ENCODE results near the gene PBXIP1. TPM values are rescaled to one million over a fixed set of nuclear protein-coding genes. Genes with fewer than 3 reads are reported as not detected.

PBXIP1 gene
- total RNA-seq, 2 experiments from 2014 or later = 23.8 to 37.7 TPM

DNA sequence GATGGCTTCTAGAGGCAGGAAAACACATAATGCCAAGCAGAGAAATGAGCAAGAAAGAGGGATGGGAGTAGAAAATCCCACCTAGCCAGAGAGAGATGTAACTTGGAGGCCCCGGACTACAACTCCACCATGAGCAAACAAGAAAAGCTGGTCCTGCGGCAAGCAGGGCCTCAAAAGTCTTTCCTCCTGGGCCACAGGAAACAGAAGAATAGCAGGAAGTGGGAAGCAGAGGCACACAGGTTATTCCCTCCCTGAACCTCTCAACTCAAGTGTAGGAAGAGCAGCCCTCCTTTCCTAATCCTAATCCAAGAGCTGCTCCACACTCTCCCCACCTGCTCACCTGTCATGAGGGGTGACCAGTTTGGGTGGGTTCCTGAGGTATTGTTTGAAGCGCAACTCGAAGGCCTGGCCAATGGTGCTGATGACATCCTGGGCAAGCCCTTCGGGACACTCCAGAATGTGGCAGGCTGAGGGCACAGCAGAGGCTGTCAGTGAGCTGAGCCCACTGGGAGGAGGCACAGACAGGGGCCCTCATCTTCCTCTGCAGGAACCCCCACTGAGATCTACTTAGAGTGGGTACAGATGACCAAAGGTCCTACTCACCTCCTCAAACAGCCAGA, 11.5 kb upstream of the PBXIP1 start:
- Histone ChIP-seq H3K27ac (ENCODE audit: low read depth, low read length, poor library complexity, severe bottlenecking) (no peak overlapping the region), H3K4me2 (ENCODE audit: low read length) (no peak overlapping the region), H3K9me2 (ENCODE audit: insufficient read depth, low read length) (no peaks in the 10 kb centered on the region), H3K36me3 (ENCODE audit: insufficient read depth, low read length) (peaks cover 80% of the 10 kb centered on the region), H3K4me3 (ENCODE audit: low read depth, low read length, poor library complexity, severe bottlenecking) (no peak overlapping the region), H3K9me3 (ENCODE audit: low read length) (no peaks in the 10 kb centered on the region), H3K79me2 (ENCODE audit: insufficient read depth, low read depth, low read length) (peaks cover 19% of the 10 kb centered on the region), H2AFZ (ENCODE audit: low read length) (no peak overlapping the region), H4K20me1 (ENCODE audit: insufficient read depth, low read length) (no peaks in the 10 kb centered on the region), H3K4me1 (ENCODE audit: insufficient read depth, low read length, poor library complexity, severe bottlenecking) (peaks cover 31% of the 10 kb centered on the region)
- ChIA-PET POLR2A (interaction anchor here (2.1 kb wide), 1 partner anchor 16 kb away, joined by 5 read pairs; the partner anchor contains the start of gene FLAD1), CTCF (ENCODE audit: unreplicated experiment) (no interaction called here)
- DNase-seq (ENCODE audit: low spot score) = no peak
- BruUV-seq (replicated peaks) = no TSS peak
- no peak for TF ChIP-seq EZH2phosphoT487 (IDR thresholded peaks at IDR 0.05; ENCODE audit: borderline replicate concordance, low read depth, low read length)
- TF ChIP-seq, protein P1, sequence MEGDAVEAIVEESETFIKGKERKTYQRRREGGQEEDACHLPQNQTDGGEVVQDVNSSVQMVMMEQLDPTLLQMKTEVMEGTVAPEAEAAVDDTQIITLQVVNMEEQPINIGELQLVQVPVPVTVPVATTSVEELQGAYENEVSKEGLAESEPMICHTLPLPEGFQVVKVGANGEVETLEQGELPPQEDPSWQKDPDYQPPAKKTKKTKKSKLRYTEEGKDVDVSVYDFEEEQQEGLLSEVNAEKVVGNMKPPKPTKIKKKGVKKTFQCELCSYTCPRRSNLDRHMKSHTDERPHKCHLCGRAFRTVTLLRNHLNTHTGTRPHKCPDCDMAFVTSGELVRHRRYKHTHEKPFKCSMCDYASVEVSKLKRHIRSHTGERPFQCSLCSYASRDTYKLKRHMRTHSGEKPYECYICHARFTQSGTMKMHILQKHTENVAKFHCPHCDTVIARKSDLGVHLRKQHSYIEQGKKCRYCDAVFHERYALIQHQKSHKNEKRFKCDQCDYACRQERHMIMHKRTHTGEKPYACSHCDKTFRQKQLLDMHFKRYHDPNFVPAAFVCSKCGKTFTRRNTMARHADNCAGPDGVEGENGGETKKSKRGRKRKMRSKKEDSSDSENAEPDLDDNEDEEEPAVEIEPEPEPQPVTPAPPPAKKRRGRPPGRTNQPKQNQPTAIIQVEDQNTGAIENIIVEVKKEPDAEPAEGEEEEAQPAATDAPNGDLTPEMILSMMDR (conservative IDR thresholded peaks at IDR 0.05; ENCODE audit: low read length) = no peak
- intact Hi-C loops (cut with micrococcal nuclease; ENCODE audit: unreplicated experiment) = no loop called here

DNA sequence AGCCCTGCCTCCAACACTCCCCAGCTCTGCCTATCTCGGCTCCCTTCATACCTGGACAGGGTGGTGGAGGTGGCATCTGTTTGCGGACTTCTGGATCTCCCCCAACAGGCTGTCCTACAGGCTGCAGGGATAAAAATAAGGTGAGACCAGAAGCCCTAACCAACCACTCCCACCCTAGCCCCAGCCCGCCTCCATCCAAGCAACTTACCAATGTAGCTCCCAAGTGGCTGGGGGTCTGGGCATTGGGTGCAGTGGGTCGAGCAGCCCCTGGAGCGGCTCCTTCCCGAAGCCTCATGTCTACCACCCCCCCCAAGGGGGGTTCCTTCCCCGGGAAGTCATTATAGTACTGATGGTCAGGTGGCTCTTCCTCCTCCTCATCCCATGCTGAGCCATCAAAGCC, 10.2 kb upstream of the PBXIP1 start:
- ChIA-PET CTCF (ENCODE audit: unreplicated experiment) (interaction anchor here (0.6 kb wide), 1 partner anchor 45 kb away, joined by 4 read pairs; no protein-coding TSS in a partner anchor), POLR2A (interaction anchor here (2.1 kb wide), 1 partner anchor 18 kb away, joined by 5 read pairs; the partner anchor contains the start of gene FLAD1)
- peaks cover 24% of the 10 kb centered on the region for H3K4me1 ChIP-seq (ENCODE audit: insufficient read depth, low read length, poor library complexity, severe bottlenecking)
- no peak for DNase-seq (ENCODE audit: low spot score)
- H3K27ac ChIP-seq (ENCODE audit: low read depth, low read length, poor library complexity, severe bottlenecking) = no peak overlapping the region
- BruUV-seq (replicated peaks) = no TSS peak
- H3K4me3 ChIP-seq (ENCODE audit: low read depth, low read length, poor library complexity, severe bottlenecking) = no peak overlapping the region
- H3K9me2 ChIP-seq (ENCODE audit: insufficient read depth, low read length) = no peaks in the 10 kb centered on the region
- H3K79me2 ChIP-seq (ENCODE audit: insufficient read depth, low read depth, low read length) = peaks cover 8% of the 10 kb centered on the region
- peaks cover 78% of the 10 kb centered on the region for H3K36me3 ChIP-seq (ENCODE audit: insufficient read depth, low read length)
- H3K9me3 ChIP-seq (ENCODE audit: low read length) = no peaks in the 10 kb centered on the region
- TF ChIP-seq, protein P1 (conservative IDR thresholded peaks at IDR 0.05; ENCODE audit: low read length) = no peak
- TF ChIP-seq EZH2phosphoT487 (IDR thresholded peaks at IDR 0.05; ENCODE audit: borderline replicate concordance, low read depth, low read length) = no peak
- no peaks in the 10 kb centered on the region for H4K20me1 ChIP-seq (ENCODE audit: insufficient read depth, low read length)
- intact Hi-C loops (cut with micrococcal nuclease; ENCODE audit: unreplicated experiment) = no loop called here
- no peak overlapping the region for H2AFZ ChIP-seq (ENCODE audit: low read length)
- no peak overlapping the region for H3K4me2 ChIP-seq (ENCODE audit: low read length)

DNA sequence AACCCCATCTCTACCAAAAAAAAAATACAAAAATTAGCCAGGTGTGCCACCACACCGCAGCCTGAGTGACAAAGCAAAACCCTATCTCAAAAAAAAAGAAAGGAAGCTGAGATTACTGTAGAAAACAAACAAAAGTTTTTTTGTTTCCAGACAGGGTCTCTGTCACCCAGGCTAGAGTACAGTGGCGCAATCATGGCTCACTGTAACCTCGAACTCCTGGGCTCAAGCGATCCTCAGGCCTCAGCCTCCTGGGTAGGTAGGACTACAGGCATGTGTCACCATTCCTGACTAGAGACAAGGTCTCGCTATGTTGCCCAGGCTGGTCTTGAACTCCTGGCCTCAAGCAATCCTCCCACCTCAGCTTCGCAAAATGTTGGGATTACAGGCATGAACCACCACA, 8.5 kb upstream of the PBXIP1 start:
- POLR2A ChIA-PET = no interaction called here
- Histone ChIP-seq H4K20me1 (ENCODE audit: insufficient read depth, low read length) (0 out of 2 replicates have a peak, but pooled peaks cover 4% of the 10 kb centered on the region), H3K9me3 (ENCODE audit: low read length) (no peaks in the 10 kb centered on the region), H3K4me3 (ENCODE audit: low read depth, low read length, poor library complexity, severe bottlenecking) (no peak overlapping the region), H3K27ac (ENCODE audit: low read depth, low read length, poor library complexity, severe bottlenecking) (no peak overlapping the region), H3K4me2 (ENCODE audit: low read length) (no peak overlapping the region), H3K4me1 (ENCODE audit: insufficient read depth, low read length, poor library complexity, severe bottlenecking) (peaks cover 19% of the 10 kb centered on the region), H2AFZ (ENCODE audit: low read length) (no peak overlapping the region), H3K9me2 (ENCODE audit: insufficient read depth, low read length) (no peaks in the 10 kb centered on the region), H3K79me2 (ENCODE audit: insufficient read depth, low read depth, low read length) (peaks cover 17% of the 10 kb centered on the region), H3K36me3 (ENCODE audit: insufficient read depth, low read length) (peaks cover 74% of the 10 kb centered on the region)
- no TSS peak for BruUV-seq (replicated peaks)
- DNase-seq (ENCODE audit: low spot score) = no peak
- TF ChIP-seq EZH2phosphoT487 (IDR thresholded peaks at IDR 0.05; ENCODE audit: borderline replicate concordance, low read depth, low read length) = no peak
- TF ChIP-seq, protein P1 (conservative IDR thresholded peaks at IDR 0.05; ENCODE audit: low read length) = no peak
- intact Hi-C loops (cut with micrococcal nuclease; ENCODE audit: unreplicated experiment) = loop anchor here (5.0 kb wide), 1 partner anchor 98 kb away; the partner anchor contains the start of gene EFNA4
- CTCF ChIA-PET (ENCODE audit: unreplicated experiment) = no interaction called here

Measured in OCI-LY7 (cell line).